OCI-LY7 (cell line): ENCODE measurements around the gene TACR1. TPM values are rescaled to one million over a fixed set of nuclear protein-coding genes. Genes with fewer than 3 reads are reported as not detected.

ENCODE experiments used
- BruUV-seq: library from RNA; stranded (reverse); fragments of 400-500 nt; replicated peaks from 2 replicates; lab custom pipeline; 2021; lab: Mats Ljungman, UMichigan
- CTCF ChIA-PET: fragments of 300-600 bp; sonication (Branson Sonifier 250); formaldehyde crosslinking; loops from one replicate; lab custom pipeline; 2022; ENCODE audit warnings: antibody characterized with exemption; ENCODE audit not compliant: unreplicated experiment; lab: Charles Lee
- POLR2A ChIA-PET: fragments of 300-600 bp; sonication (Branson Sonifier 250); formaldehyde crosslinking; loops from one replicate; lab custom pipeline; 2022; ENCODE audit warnings: antibody characterized with exemption; lab: Charles Lee
- DNase-seq: peaks from one replicate; pipeline ENCODE4 v3.0.0-alpha.2; 2015; ENCODE audit warnings: low spot score
- H2AFZ ChIP-seq: fragments of 200-600 bp; sonication (generic), shearing (Covaris generic); 2 replicates; pipeline ENCODE4 v1.6.1; 2014; ENCODE audit warnings: mild to moderate bottlenecking, antibody characterized with exemption, low read length, moderate library complexity
- H3K27ac ChIP-seq: fragments of 200-600 bp; sonication (generic); 2 replicates; pipeline ENCODE4 v1.5.1; 2014; ENCODE audit warnings: mixed run types, low read depth, mild to moderate bottlenecking, moderate library complexity, low read length, inconsistent platforms; ENCODE audit not compliant: poor library complexity, severe bottlenecking
- H3K36me3 ChIP-seq: fragments of 200-600 bp; sonication (generic); 2 replicates; pipeline ENCODE4 v1.6.1; 2014; ENCODE audit warnings: mild to moderate bottlenecking, antibody characterized with exemption, low read length, moderate library complexity, mixed read lengths; ENCODE audit not compliant: insufficient read depth
- H3K4me1 ChIP-seq: fragments of 200-600 bp; sonication (generic); 2 replicates; pipeline ENCODE4 v1.5.1; 2014; ENCODE audit warnings: mild to moderate bottlenecking, low read length; ENCODE audit not compliant: insufficient read depth, poor library complexity, severe bottlenecking
- H3K4me2 ChIP-seq: fragments of 200-600 bp; sonication (generic); 2 replicates; pipeline ENCODE4 v1.6.1; 2014; ENCODE audit warnings: mild to moderate bottlenecking, low read length
- H3K4me3 ChIP-seq: fragments of 200-600 bp; sonication (generic); 2 replicates; pipeline ENCODE4 v1.5.1; 2014; ENCODE audit warnings: mild to moderate bottlenecking, low read depth, low read length; ENCODE audit not compliant: poor library complexity, severe bottlenecking
- H3K79me2 ChIP-seq: fragments of 200-600 bp; sonication (generic); 2 replicates; pipeline ENCODE4 v1.6.1; 2016; ENCODE audit warnings: low read depth, mild to moderate bottlenecking, low read length, moderate library complexity, mixed read lengths; ENCODE audit not compliant: insufficient read depth
- H3K9me2 ChIP-seq: fragments of 200-600 bp; sonication (generic); 2 replicates; pipeline ENCODE4 v1.6.1; 2016; ENCODE audit warnings: mild to moderate bottlenecking, low read length, mixed read lengths; ENCODE audit not compliant: insufficient read depth
- H3K9me3 ChIP-seq: fragments of 200-600 bp; sonication (generic); 2 replicates; pipeline ENCODE4 v1.6.1; 2014; ENCODE audit warnings: mild to moderate bottlenecking, mixed run types, low read length, mixed read lengths
- H4K20me1 ChIP-seq: fragments of 200-600 bp; sonication (generic); 2 replicates; pipeline ENCODE4 v1.6.1; 2014; ENCODE audit warnings: mild to moderate bottlenecking, antibody characterized with exemption, low read length, moderate library complexity, mixed read lengths; ENCODE audit not compliant: insufficient read depth
- EZH2phosphoT487 ChIP-seq: fragments of 200-600 bp; sonication (generic); IDR thresholded peaks from 2 replicates; pipeline ENCODE4 v1.6.1; 2018; ENCODE audit warnings: low read depth, borderline replicate concordance, mild to moderate bottlenecking, mixed run types, antibody characterized with exemption, low read length, moderate library complexity, mixed read lengths
- intact Hi-C: fragments of 100-400 bp; cut with micrococcal nuclease; formaldehyde crosslinking; loops from one replicate; pipeline ENCODE4 v1.10.0; 2022; ENCODE audit not compliant: unreplicated experiment
- total RNA-seq, 2 experiments: library from RNA; depleted of rRNA in 1 of 2; stranded (reverse); fragments of >200 nt in 1 of 2; shearing (Covaris generic) in 1 of 2; gene quantifications; 2 replicates each; pipeline ENCODE4 v1.2.3, GENCODE V29; 2014 to 2022
- TF ChIP-seq, protein P1 (sequence below): fragments of 200-600 bp; sonication (generic); conservative IDR thresholded peaks from 2 replicates; pipeline ENCODE4 v1.5.1; 2014; ENCODE audit warnings: mild to moderate bottlenecking, antibody characterized with exemption, low read length, moderate library complexity, mixed read lengths

Gene TACR1
- total RNA-seq, 2 experiments from 2014 or later = not detected

DNA sequence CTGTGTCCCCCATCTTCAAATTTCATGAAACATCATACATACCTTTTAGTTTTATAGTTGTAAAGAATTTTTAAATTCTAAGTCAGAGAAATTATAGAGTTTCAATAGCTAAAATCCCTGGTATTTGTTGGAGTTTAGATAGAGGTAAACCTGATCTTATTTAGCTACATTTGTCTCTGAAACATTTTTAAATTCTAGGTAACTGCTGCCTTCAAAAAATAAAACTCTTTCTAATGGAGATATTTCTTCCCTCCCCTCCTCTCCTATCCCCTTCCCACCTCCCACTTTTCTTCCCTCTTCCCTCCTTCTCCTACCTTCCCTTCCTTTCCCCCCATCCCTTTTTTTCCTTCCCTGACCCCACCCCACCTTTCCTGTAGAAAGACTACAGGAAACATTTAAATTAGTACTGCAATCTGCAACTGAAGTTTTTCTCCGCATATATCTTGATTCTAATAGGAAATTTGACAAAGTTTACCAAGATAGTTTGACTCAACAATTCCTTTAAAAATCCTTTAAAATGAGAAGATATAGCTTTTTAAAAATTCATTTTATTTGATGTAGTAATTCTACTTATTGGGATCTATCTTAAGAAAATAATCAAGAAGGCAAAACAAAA, 4.1 kb downstream of the TACR1 start:
- Histone ChIP-seq H3K4me2 (no peak overlapping the region), H3K9me2 (no peaks in the 10 kb centered on the region), H3K4me1 (no peaks in the 10 kb centered on the region), H3K9me3 (no peaks in the 10 kb centered on the region), H4K20me1 (no peaks in the 10 kb centered on the region; the same call in 1 of the 2 replicates), H2AFZ (no peak overlapping the region), H3K27ac (no peak overlapping the region), H3K79me2 (no peaks in the 10 kb centered on the region), H3K4me3 (no peak overlapping the region), H3K36me3 (no peaks in the 10 kb centered on the region)
- BruUV-seq = no TSS peak
- TF ChIP-seq, protein P1, sequence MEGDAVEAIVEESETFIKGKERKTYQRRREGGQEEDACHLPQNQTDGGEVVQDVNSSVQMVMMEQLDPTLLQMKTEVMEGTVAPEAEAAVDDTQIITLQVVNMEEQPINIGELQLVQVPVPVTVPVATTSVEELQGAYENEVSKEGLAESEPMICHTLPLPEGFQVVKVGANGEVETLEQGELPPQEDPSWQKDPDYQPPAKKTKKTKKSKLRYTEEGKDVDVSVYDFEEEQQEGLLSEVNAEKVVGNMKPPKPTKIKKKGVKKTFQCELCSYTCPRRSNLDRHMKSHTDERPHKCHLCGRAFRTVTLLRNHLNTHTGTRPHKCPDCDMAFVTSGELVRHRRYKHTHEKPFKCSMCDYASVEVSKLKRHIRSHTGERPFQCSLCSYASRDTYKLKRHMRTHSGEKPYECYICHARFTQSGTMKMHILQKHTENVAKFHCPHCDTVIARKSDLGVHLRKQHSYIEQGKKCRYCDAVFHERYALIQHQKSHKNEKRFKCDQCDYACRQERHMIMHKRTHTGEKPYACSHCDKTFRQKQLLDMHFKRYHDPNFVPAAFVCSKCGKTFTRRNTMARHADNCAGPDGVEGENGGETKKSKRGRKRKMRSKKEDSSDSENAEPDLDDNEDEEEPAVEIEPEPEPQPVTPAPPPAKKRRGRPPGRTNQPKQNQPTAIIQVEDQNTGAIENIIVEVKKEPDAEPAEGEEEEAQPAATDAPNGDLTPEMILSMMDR = no peak
- no peak for TF ChIP-seq EZH2phosphoT487
- ChIA-PET CTCF (no interaction called here), POLR2A (no interaction called here)
- DNase-seq = no peak
- intact Hi-C loops = no loop called here

DNA sequence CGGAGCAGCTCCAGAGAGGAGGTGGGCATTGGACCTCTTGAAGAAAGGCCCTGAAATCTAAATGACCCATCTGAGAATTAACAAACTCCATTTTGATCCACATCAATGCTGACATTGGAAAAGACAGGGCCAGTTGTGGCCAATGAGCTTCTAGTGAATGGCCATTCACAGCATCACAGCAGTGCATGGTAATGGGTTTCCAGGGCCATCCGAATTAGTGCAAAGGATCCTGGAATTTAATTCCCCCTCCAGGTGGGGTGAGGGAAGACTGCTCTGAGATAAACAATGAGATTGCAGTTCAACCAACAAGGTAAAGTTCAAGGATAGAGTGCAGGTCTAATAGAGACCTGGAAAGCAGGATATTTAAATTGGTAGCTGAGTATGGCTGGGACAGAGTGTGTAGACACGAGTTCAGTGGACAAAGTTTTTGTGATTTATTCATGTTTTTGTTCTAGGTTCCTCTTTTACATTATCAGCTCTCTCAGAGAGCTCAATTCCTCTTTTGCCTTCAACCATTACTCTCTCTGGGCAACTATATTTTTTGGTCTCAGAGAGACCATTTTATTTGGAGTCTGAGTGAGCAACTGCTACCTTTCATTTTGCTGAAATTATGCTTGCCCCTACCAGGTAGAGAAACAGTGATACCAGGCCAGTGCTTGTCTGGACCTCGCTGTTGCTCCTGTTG, 5.0 kb downstream of the TACR1 start:
- Histone ChIP-seq H3K4me2 (no peak overlapping the region), H3K9me2 (no peaks in the 10 kb centered on the region), H3K9me3 (no peaks in the 10 kb centered on the region), H3K79me2 (no peaks in the 10 kb centered on the region), H3K4me3 (no peak overlapping the region), H4K20me1 (no peaks in the 10 kb centered on the region; the same call in 1 of the 2 replicates), H3K4me1 (no peaks in the 10 kb centered on the region), H3K27ac (no peak overlapping the region), H3K36me3 (no peaks in the 10 kb centered on the region), H2AFZ (no peak overlapping the region)
- DNase-seq = no peak
- CTCF ChIA-PET = no interaction called here
- POLR2A ChIA-PET = interaction anchor here (0.8 kb wide), 1 partner anchor 950 kb away, joined by 3 read pairs; no protein-coding TSS in a partner anchor
- no peak for TF ChIP-seq EZH2phosphoT487
- TF ChIP-seq, protein P1 = no peak
- intact Hi-C loops = no loop called here
- BruUV-seq = no TSS peak

DNA sequence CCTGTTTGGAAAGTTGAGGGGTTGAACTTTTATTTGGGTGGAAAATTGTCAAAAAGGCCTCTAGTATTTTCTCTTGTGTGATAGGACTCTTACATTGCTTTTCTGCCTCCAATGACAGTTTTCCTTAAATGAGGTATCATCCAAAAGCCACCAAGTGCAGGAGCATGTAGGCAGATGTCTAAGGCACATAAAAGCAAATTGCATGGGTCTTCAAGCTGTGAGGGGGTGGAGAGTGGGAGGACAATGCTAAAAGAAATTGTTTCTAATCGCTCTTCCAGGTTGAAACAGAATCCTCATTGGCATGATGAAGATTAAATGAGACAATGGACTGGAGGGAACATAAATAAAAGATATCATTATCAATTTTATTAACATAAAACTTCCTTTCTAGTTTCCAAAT, 6.8 kb downstream of the TACR1 start:
- Histone ChIP-seq H3K9me2 (no peaks in the 10 kb centered on the region), H3K36me3 (no peaks in the 10 kb centered on the region), H3K27ac (no peak overlapping the region), H2AFZ (no peak overlapping the region), H3K4me2 (no peak overlapping the region), H3K79me2 (no peaks in the 10 kb centered on the region), H3K4me3 (no peak overlapping the region), H4K20me1 (no peaks in the 10 kb centered on the region; the same call in 1 of the 2 replicates), H3K4me1 (no peaks in the 10 kb centered on the region), H3K9me3 (no peaks in the 10 kb centered on the region)
- intact Hi-C loops = no loop called here
- no peak for DNase-seq
- POLR2A ChIA-PET = interaction anchor here (0.6 kb wide), 1 partner anchor 359 kb away, joined by 3 read pairs; no protein-coding TSS in a partner anchor
- TF ChIP-seq EZH2phosphoT487 = no peak
- TF ChIP-seq, protein P1 = no peak
- BruUV-seq = no TSS peak
- CTCF ChIA-PET = no interaction called here
